H9 (cell line): Measurements from ENCODE around the gene SH3BP1. TPM values are rescaled to one million over a fixed set of nuclear protein-coding genes. Genes with fewer than 3 reads are reported as not detected.

Experiments used
- DNase-seq: peaks from one replicate; pipeline ENCODE4 v3.0.0-alpha.2; 2017
- H2AFZ ChIP-seq: one replicate; pipeline ENCODE4 v1.6.1; 2013; ENCODE audit warnings: mild to moderate bottlenecking, low read length, control low read depth, moderate library complexity
- H2AK5ac ChIP-seq: 2 replicates; pipeline ENCODE4 v1.6.1; 2013; ENCODE audit warnings: low read length, control low read depth, mixed read lengths; ENCODE audit not compliant: insufficient read length
- H2BK120ac ChIP-seq: one replicate; pipeline ENCODE4 v1.6.1; 2013; ENCODE audit warnings: low read depth, mild to moderate bottlenecking, low read length, control low read depth, inconsistent platforms; ENCODE audit not compliant: poor library complexity, severe bottlenecking
- H2BK12ac ChIP-seq: 2 replicates; pipeline ENCODE4 v1.6.1; 2013; ENCODE audit warnings: low read length, control low read depth, mixed read lengths, low read depth; ENCODE audit not compliant: insufficient read length
- H2BK15ac ChIP-seq: 2 replicates; pipeline ENCODE4 v1.6.1; 2013; ENCODE audit warnings: low read depth, low read length, control low read depth
- H2BK20ac ChIP-seq: one replicate; pipeline ENCODE4 v1.6.1; 2013; ENCODE audit warnings: low read depth, mild to moderate bottlenecking, low read length, control low read depth, inconsistent platforms; ENCODE audit not compliant: poor library complexity, severe bottlenecking
- H2BK5ac ChIP-seq: 2 replicates; pipeline ENCODE4 v1.6.1; 2013; ENCODE audit warnings: low read length, control low read depth, mixed read lengths; ENCODE audit not compliant: insufficient read length
- H3K14ac ChIP-seq: 2 replicates; pipeline ENCODE4 v1.6.1; 2013; ENCODE audit warnings: low read length, control low read depth; ENCODE audit not compliant: insufficient read depth
- H3K18ac ChIP-seq: 2 replicates; pipeline ENCODE4 v1.6.1; 2013; ENCODE audit warnings: low read depth, mild to moderate bottlenecking, mixed read lengths, low read length, control low read depth; ENCODE audit not compliant: insufficient read length
- H3K23ac ChIP-seq: 2 replicates; pipeline ENCODE4 v1.6.1; 2013; ENCODE audit warnings: low read length, control low read depth, mixed read lengths, low read depth; ENCODE audit not compliant: insufficient read length
- H3K23me2 ChIP-seq: 2 replicates; pipeline ENCODE4 v1.6.1; 2013; ENCODE audit warnings: low read depth, mild to moderate bottlenecking, mixed read lengths, low read length, control low read depth; ENCODE audit not compliant: insufficient read length, poor library complexity, severe bottlenecking
- H3K27ac ChIP-seq: 2 replicates; pipeline ENCODE4 v1.5.1; 2013; ENCODE audit warnings: low read length, control low read depth, mixed read lengths, low read depth; ENCODE audit not compliant: insufficient read length
- H3K27me3 ChIP-seq: 2 replicates; pipeline ENCODE4 v1.6.1; 2013; ENCODE audit warnings: low read length, control low read depth, inconsistent platforms; ENCODE audit not compliant: insufficient read depth
- H3K4ac ChIP-seq: 2 replicates; pipeline ENCODE4 v1.6.1; 2013; ENCODE audit warnings: low read depth, mild to moderate bottlenecking, control low read depth, inconsistent platforms, low read length, moderate library complexity
- H3K4me1 ChIP-seq: 2 replicates; pipeline ENCODE4 v1.6.1; 2013; ENCODE audit warnings: low read length, control low read depth, inconsistent platforms; ENCODE audit not compliant: insufficient read depth
- H3K4me2 ChIP-seq: 2 replicates; pipeline ENCODE4 v1.6.1; 2013; ENCODE audit warnings: low read length, control low read depth, mixed read lengths; ENCODE audit not compliant: insufficient read length, insufficient read depth
- H3K56ac ChIP-seq: 2 replicates; pipeline ENCODE4 v1.6.1; 2013; ENCODE audit warnings: low read depth, mild to moderate bottlenecking, mixed read lengths, low read length, control low read depth; ENCODE audit not compliant: insufficient read length
- H3K79me1 ChIP-seq: 2 replicates; pipeline ENCODE4 v1.6.1; 2013; ENCODE audit warnings: low read depth, mild to moderate bottlenecking, moderate library complexity, low read length, control low read depth, inconsistent platforms; ENCODE audit not compliant: insufficient read depth, poor library complexity, severe bottlenecking
- H3K79me2 ChIP-seq: 2 replicates; pipeline ENCODE4 v1.6.1; 2013; ENCODE audit warnings: low read length, control low read depth, inconsistent platforms; ENCODE audit not compliant: insufficient read depth
- H3K9ac ChIP-seq: 2 replicates; pipeline ENCODE4 v1.6.1; 2013; ENCODE audit warnings: low read length, control low read depth, mixed read lengths; ENCODE audit not compliant: insufficient read length; ENCODE audit errors: extremely low read depth
- H3K9me3 ChIP-seq: one replicate; pipeline ENCODE4 v1.6.1; 2013; ENCODE audit warnings: low read depth, low read length, inconsistent platforms; ENCODE audit not compliant: control insufficient read depth
- H3T11ph ChIP-seq: one replicate; pipeline ENCODE4 v1.6.1; 2013; ENCODE audit warnings: mild to moderate bottlenecking, low read length, control low read depth, inconsistent platforms
- H4K20me1 ChIP-seq: one replicate; pipeline ENCODE4 v1.6.1; 2013; ENCODE audit not compliant: control insufficient read depth, insufficient read length, insufficient read depth
- H4K5ac ChIP-seq: 2 replicates; pipeline ENCODE4 v1.6.1; 2013; ENCODE audit warnings: low read depth, mild to moderate bottlenecking, mixed read lengths, low read length, control low read depth; ENCODE audit not compliant: insufficient read length
- H4K8ac ChIP-seq: replicated peaks from 2 replicates; pipeline ENCODE4 v1.6.1; 2013; ENCODE audit warnings: low read length, control low read depth, mixed read lengths, low read depth; ENCODE audit not compliant: insufficient read length
- H4K91ac ChIP-seq: 2 replicates; pipeline ENCODE4 v1.6.1; 2013; ENCODE audit warnings: low read depth, mild to moderate bottlenecking, moderate library complexity, mixed read lengths, low read length, control low read depth; ENCODE audit not compliant: insufficient read length
- H3K27ac Mint-ChIP-seq, 3 experiments: 2 replicates in 2 of 3; 3 replicates in 1 of 3; pipeline ENCODE4 v1.8.0; 2020 to 2021; ENCODE audit warnings: mixed read lengths in 3 of 3, mild to moderate bottlenecking in 1 of 3, moderate library complexity in 1 of 3
- H3K27me3 Mint-ChIP-seq: 2 replicates; pipeline ENCODE4 v1.8.0; 2021; ENCODE audit warnings: low read depth, mild to moderate bottlenecking, moderate library complexity, mixed read lengths
- H3K36me3 Mint-ChIP-seq, 3 experiments: 2 replicates in 2 of 3; 3 replicates in 1 of 3; pipeline ENCODE4 v1.8.0; 2020 to 2021; ENCODE audit warnings: low read depth in 3 of 3, mixed read lengths in 3 of 3; ENCODE audit not compliant: insufficient read depth in 1 of 3
- H3K4me1 Mint-ChIP-seq, 2 experiments: 2 replicates each; pipeline ENCODE4 v1.8.0; 2020; ENCODE audit warnings: mixed read lengths in 2 of 2
- H3K4me3 Mint-ChIP-seq, 2 experiments: 2 replicates in 1 of 2; 3 replicates in 1 of 2; pipeline ENCODE4 v1.8.0; 2020 to 2021; ENCODE audit warnings: mild to moderate bottlenecking in 2 of 2, mixed read lengths in 2 of 2, moderate library complexity in 1 of 2
- H3K9me3 Mint-ChIP-seq, 2 experiments: 2 replicates in 1 of 2; 3 replicates in 1 of 2; pipeline ENCODE4 v1.8.0; 2020; ENCODE audit warnings: mild to moderate bottlenecking in 2 of 2, mixed read lengths in 2 of 2, moderate library complexity in 1 of 2
- CTCF ChIP-seq: fragments of 200-600 bp; sonication (generic); conservative IDR thresholded peaks from 3 replicates; pipeline ENCODE4 v1.8.0; 2021; ENCODE audit warnings: antibody characterized with exemption, mild to moderate bottlenecking
- WGBS: extraction: QIAGEN DNeasy Blood & Tissue Kit; methylation state at CpG from one replicate; pipeline ENCODE4 v1.1.7; 2013; ENCODE audit warnings: missing lambda C conversion rate, low lambda C conversion rate, mixed read lengths; ENCODE audit not compliant: insufficient read length; ENCODE audit errors: extremely low coverage; 5-methylcytosine and 5-hydroxymethylcytosine counted together
- total RNA-seq: library from RNA; stranded (reverse); gene quantifications from 2 replicates; pipeline ENCODE4 v1.2.1, GENCODE V29; 2021

Gene SH3BP1
- total RNA-seq, 1 experiment from 2014 or later, result 33.6 TPM

DNA sequence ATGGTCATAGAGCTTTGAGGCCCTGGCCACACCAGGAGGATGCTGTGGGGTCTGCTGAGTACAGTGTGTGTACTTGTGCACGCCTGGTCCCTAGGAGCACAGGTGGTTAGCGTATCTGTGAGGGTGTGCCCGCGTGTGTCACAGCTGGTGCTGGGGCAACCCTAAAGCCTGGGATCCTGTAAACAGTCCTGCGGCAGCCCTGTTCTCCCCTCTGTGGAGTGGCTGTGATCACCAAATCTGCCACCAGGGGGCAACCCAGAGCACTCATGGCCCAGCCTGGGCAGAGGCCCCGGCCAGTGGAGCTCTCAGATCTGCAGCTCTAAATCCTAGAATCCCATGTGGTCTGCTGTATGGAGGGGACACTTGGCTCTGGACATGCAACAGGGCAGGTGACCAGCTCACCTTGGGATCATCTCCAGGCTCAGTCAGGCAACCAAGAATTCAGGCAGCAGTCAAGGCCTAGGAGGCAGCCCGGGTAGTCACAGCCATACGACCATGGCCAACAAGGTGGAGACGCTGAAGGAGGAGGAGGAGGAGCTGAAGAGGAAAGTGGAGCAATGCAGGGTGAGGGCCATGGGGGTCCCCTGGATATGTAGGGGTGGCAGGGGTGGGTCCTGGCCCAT is 3.9 kb downstream of the SH3BP1 start:
- H3K4me2 ChIP-seq, result no peak overlapping the region
- no peak overlapping the region for H2BK120ac ChIP-seq
- H3K9ac ChIP-seq, result no peak overlapping the region
- Mint-ChIP-seq H3K36me3 (peaks cover 5 to 48% (median 37%) of the 10 kb centered on the region in 3 experiments), H3K9me3 (no peaks in the 10 kb centered on the region), H3K27me3 (no peaks in the 10 kb centered on the region; the same call in 1 of the 2 replicates), H3K27ac (peak overlapping the region in 1 of 3 experiments; percentile 64; a peak in 2 of 7 replicates), H3K4me1 (peaks cover 13 to 16% of the 10 kb centered on the region in 2 experiments), H3K4me3 (peak overlapping the region in 1 of 2 experiments; percentile 50; a peak in 2 of 5 replicates)
- H3K79me2 ChIP-seq, result no peaks in the 10 kb centered on the region
- H3K79me1 ChIP-seq, result no peaks in the 10 kb centered on the region
- TF ChIP-seq CTCF, result peak; percentile 93
- no peak overlapping the region for H2BK20ac ChIP-seq
- no peak overlapping the region for H4K5ac ChIP-seq
- H3K23me2 ChIP-seq, result peaks cover 8% of the 10 kb centered on the region
- no peak overlapping the region for H3K4ac ChIP-seq
- H3K4me1 ChIP-seq, result peaks cover 3% of the 10 kb centered on the region; the same call in 1 of the 2 replicates
- peak; percentile 83 for DNase-seq
- no peak overlapping the region for H2BK5ac ChIP-seq
- WGBS, result no CpG with 5 or more reads among the region's 9 CpGs
- no peak overlapping the region for H3K56ac ChIP-seq
- H2BK15ac ChIP-seq, result no peak overlapping the region
- H3K27ac ChIP-seq, result no peak overlapping the region
- no peak overlapping the region for H2AK5ac ChIP-seq
- no peak overlapping the region for H2BK12ac ChIP-seq
- no peak overlapping the region for H3K18ac ChIP-seq
- H3T11ph ChIP-seq, result no peak overlapping the region
- H3K9me3 ChIP-seq, result no peaks in the 10 kb centered on the region
- no peak overlapping the region for H4K91ac ChIP-seq
- H3K14ac ChIP-seq, result no peak overlapping the region
- H3K23ac ChIP-seq, result no peak overlapping the region
- no peak overlapping the region for H2AFZ ChIP-seq
- no peaks in the 10 kb centered on the region for H3K27me3 ChIP-seq
- no peaks in the 10 kb centered on the region for H4K20me1 ChIP-seq
- no peak overlapping the region for H4K8ac ChIP-seq
